Ovary (tissue), 3 donors: ENCODE results near the gene WDR83.

Experiments
- CTCF ChIP-seq, 3 donors: fragments of 450-650 bp in 2 of 3; fragments of 200-600 bp in 1 of 3; IDR thresholded peaks; one replicate each; pipeline versions ENCODE4 v1.5.1 to v1.8.0; 2016 to 2022; ENCODE audit warnings: antibody characterized with exemption in 3 of 3, mild to moderate bottlenecking in 1 of 3
- POLR2A ChIP-seq: fragments of 450-650 bp; IDR thresholded peaks from one replicate; pipeline ENCODE4 v1.6.1; 2017; ENCODE audit warnings: antibody characterized with exemption, mild to moderate bottlenecking, moderate library complexity
- donor health status: DM: no; HTN: no; CAD: no.

GRCh38 chr19:12652219-12652618, 14.4 kb upstream of the WDR83 start:
- TF ChIP-seq CTCF (IDR thresholded peaks at IDR 0.05) (no peak), POLR2A (no peak)
